GM23338 (cell line): Measurements from ENCODE around the gene RNF114. TPM values are rescaled to one million over a fixed set of nuclear protein-coding genes. Genes with fewer than 3 reads are reported as not detected.

Experiments
- ATAC-seq: fragments of 200-7000 bp; cut with Tn5 transposase; 3 replicates; pipeline ENCODE4 v1.9.1; 2020
- DNase-seq: peaks from one replicate; pipeline ENCODE4 v3.0.0-alpha.2; 2015; ENCODE audit warnings: low spot score
- H2AFZ ChIP-seq: fragments of 200-600 bp; sonication (generic); 2 replicates; pipeline ENCODE4 v1.8.0; 2016; ENCODE audit warnings: antibody characterized with exemption, mild to moderate bottlenecking, moderate library complexity
- H3F3A ChIP-seq: fragments of 200-600 bp; sonication (generic); replicated peaks from 2 replicates; pipeline ENCODE4 v1.8.0; 2017; ENCODE audit warnings: antibody characterized with exemption, mixed run types, low read depth
- H3K27ac ChIP-seq: fragments of 200-600 bp; sonication (generic); 2 replicates; pipeline ENCODE4 v1.6.1; 2016; ENCODE audit warnings: low read depth
- H3K27me3 ChIP-seq: fragments of 200-600 bp; sonication (generic); 2 replicates; pipeline ENCODE4 v1.8.0; 2016; ENCODE audit warnings: mild to moderate bottlenecking, mixed run types, moderate library complexity; ENCODE audit not compliant: insufficient read depth
- H3K36me3 ChIP-seq: fragments of 200-600 bp; sonication (generic); 2 replicates; pipeline ENCODE4 v1.8.0; 2016; ENCODE audit warnings: mild to moderate bottlenecking; ENCODE audit not compliant: insufficient read depth
- H3K4me1 ChIP-seq: fragments of 200-600 bp; sonication (generic); 2 replicates; pipeline ENCODE4 v1.8.0; 2016; ENCODE audit warnings: mild to moderate bottlenecking, moderate library complexity; ENCODE audit not compliant: insufficient read depth
- H3K4me2 ChIP-seq: fragments of 200-600 bp; sonication (generic); 2 replicates; pipeline ENCODE4 v1.7.1; 2017; ENCODE audit warnings: mixed run types
- H3K4me3 ChIP-seq: fragments of 200-600 bp; sonication (generic); 2 replicates; pipeline ENCODE4 v1.6.1; 2016; ENCODE audit warnings: mixed run types
- H3K79me2 ChIP-seq: fragments of 200-600 bp; sonication (generic); replicated peaks from 2 replicates; pipeline ENCODE4 v1.8.0; 2017; ENCODE audit warnings: mild to moderate bottlenecking; ENCODE audit not compliant: insufficient read depth
- H3K9me2 ChIP-seq: fragments of 200-600 bp; sonication (generic); 2 replicates; pipeline ENCODE4 v1.8.0; 2017; ENCODE audit not compliant: insufficient read depth
- H4K20me1 ChIP-seq: fragments of 200-600 bp; sonication (generic); replicated peaks from 2 replicates; pipeline ENCODE4 v1.8.0; 2017; ENCODE audit warnings: mild to moderate bottlenecking; ENCODE audit not compliant: insufficient read depth
- H3K27ac Mint-ChIP-seq: 2 replicates; pipeline ENCODE4 v1.8.0; 2020; ENCODE audit warnings: inconsistent platforms, mild to moderate bottlenecking, moderate library complexity, mixed read lengths
- H3K27me3 Mint-ChIP-seq: 3 replicates; pipeline ENCODE4 v1.8.0; 2022; ENCODE audit warnings: low read depth, mild to moderate bottlenecking, moderate library complexity, mixed read lengths, inconsistent platforms; ENCODE audit not compliant: insufficient read depth, poor library complexity
- H3K36me3 Mint-ChIP-seq: 3 replicates; pipeline ENCODE4 v1.8.0; 2021; ENCODE audit warnings: low read depth, mild to moderate bottlenecking, inconsistent platforms, moderate library complexity, mixed read lengths
- H3K4me1 Mint-ChIP-seq: 3 replicates; pipeline ENCODE4 v1.8.0; 2020; ENCODE audit warnings: mild to moderate bottlenecking, inconsistent platforms, mixed read lengths
- H3K4me3 Mint-ChIP-seq: 3 replicates; pipeline ENCODE4 v1.8.0; 2021; ENCODE audit warnings: moderate library complexity, mild to moderate bottlenecking, inconsistent platforms, mixed read lengths
- H3K9me3 Mint-ChIP-seq: 3 replicates; pipeline ENCODE4 v1.8.0; 2020; ENCODE audit warnings: moderate library complexity, mild to moderate bottlenecking, inconsistent platforms, mixed read lengths
- CREB1 ChIP-seq: fragments of 250-450 bp; sonication (Bioruptor Pico); IDR thresholded peaks from 2 replicates; pipeline ENCODE4 v1.5.0; 2020; ENCODE audit warnings: low read depth, mild to moderate bottlenecking, moderate library complexity
- ETS1 ChIP-seq: IDR thresholded peaks from 2 replicates; pipeline ENCODE4 v1.6.1; 2016; ENCODE audit warnings: antibody characterized with exemption
- EZH2 ChIP-seq: fragments of 200-600 bp; sonication (generic); IDR thresholded peaks from one replicate; pipeline ENCODE4 v1.8.0; 2017; ENCODE audit warnings: antibody characterized with exemption, mild to moderate bottlenecking, low read depth; ENCODE audit not compliant: unreplicated experiment
- EZH2phosphoT487 ChIP-seq: fragments of 200-600 bp; sonication (generic); IDR thresholded peaks from one replicate; pipeline ENCODE4 v1.8.1; 2018; ENCODE audit warnings: antibody characterized with exemption; ENCODE audit not compliant: unreplicated experiment
- JUNB ChIP-seq: IDR thresholded peaks from one replicate; pipeline ENCODE4 v1.6.1; 2016; ENCODE audit warnings: antibody characterized with exemption; ENCODE audit not compliant: unreplicated experiment
- NANOG ChIP-seq: IDR thresholded peaks from 2 replicates; pipeline ENCODE4 v1.6.1; 2016; ENCODE audit warnings: antibody characterized with exemption, borderline replicate concordance
- POLR2AphosphoS5 ChIP-seq: IDR thresholded peaks from 2 replicates; pipeline ENCODE4 v1.6.1; 2016; ENCODE audit warnings: antibody characterized with exemption, low read depth
- REST ChIP-seq: IDR thresholded peaks from one replicate; pipeline ENCODE4 v1.6.1; 2018; ENCODE audit warnings: antibody characterized with exemption; ENCODE audit not compliant: unreplicated experiment
- STAT1 ChIP-seq: IDR thresholded peaks from one replicate; pipeline ENCODE4 v1.6.1; 2016; ENCODE audit warnings: antibody characterized with exemption; ENCODE audit not compliant: unreplicated experiment
- ZNF114 ChIP-seq: fragments of 250-450 bp; sonication (Bioruptor Pico); IDR thresholded peaks from 2 replicates; pipeline ENCODE4 v1.5.0; 2020; ENCODE audit warnings: mild to moderate bottlenecking, moderate library complexity
- ZNF331 ChIP-seq: fragments of 250-450 bp; sonication (Bioruptor Pico); IDR thresholded peaks from 2 replicates; pipeline ENCODE4 v1.5.0; 2020; ENCODE audit warnings: low read depth, mild to moderate bottlenecking, moderate library complexity
- polyA plus RNA-seq: library from polyadenylated mRNA; unstranded; fragments of >200 nt; fragmentation: Nextera tagmentation; extraction: Ambion mirVana; gene quantifications from 2 replicates; pipeline ENCODE4 v1.2.1, GENCODE V29; 2016
- total RNA-seq: library from RNA; depleted of rRNA; stranded (reverse); fragments of >200 nt; shearing (Covaris generic); gene quantifications from 2 replicates; pipeline ENCODE4 v1.2.3, GENCODE V29; 2014
- TF ChIP-seq, protein P1 (sequence below): fragments of 250-450 bp; sonication (Bioruptor Pico); IDR thresholded peaks from 2 replicates; pipeline ENCODE4 v1.5.0; 2020; ENCODE audit warnings: mild to moderate bottlenecking, moderate library complexity
- TF ChIP-seq, protein P2 (sequence below), 2 experiments: fragments of 200-600 bp in 1 of 2; sonication (generic) in 1 of 2; conservative IDR thresholded peaks; 2 replicates each; pipeline versions ENCODE4 v1.5.1 to v1.6.1; 2016 to 2017; ENCODE audit warnings: antibody characterized with exemption in 2 of 2, low read depth in 2 of 2, mild to moderate bottlenecking in 2 of 2, moderate library complexity in 1 of 2

Gene RNF114
- total and polyA plus RNA-seq, 2 experiments from 2014 or later = 155 to 279 TPM

GRCh38 chr20:49941456-49941855, 5.3 kb downstream of the RNF114 start:
- Mint-ChIP-seq H3K36me3 (peaks cover 58% of the 10 kb centered on the region), H3K27ac (peak overlapping the region; percentile 42; the same call in 1 of the 2 replicates), H3K9me3 (no peaks in the 10 kb centered on the region), H3K27me3 (no peaks in the 10 kb centered on the region), H3K4me1 (peaks cover 22% of the 10 kb centered on the region), H3K4me3 (no peak overlapping the region; the same call in 2 of the 3 replicates)
- no peak overlapping the region for H2AFZ ChIP-seq
- peaks cover 51% of the 10 kb centered on the region for H3K36me3 ChIP-seq
- peaks cover 92% of the 10 kb centered on the region for H3K79me2 ChIP-seq
- peaks cover 14% of the 10 kb centered on the region for H3K4me1 ChIP-seq
- H3K4me3 ChIP-seq = no peak overlapping the region
- TF ChIP-seq EZH2 (no peak), CREB1 (CRISPR knock-in tag) (no peak), POLR2AphosphoS5 (no peak), NANOG (no peak), STAT1 (no peak), ZNF331 (CRISPR knock-in tag) (no peak), ZNF114 (CRISPR knock-in tag) (no peak), EZH2phosphoT487 (no peak), JUNB (no peak), REST (no peak), ETS1 (no peak)
- TF ChIP-seq, protein P1, sequence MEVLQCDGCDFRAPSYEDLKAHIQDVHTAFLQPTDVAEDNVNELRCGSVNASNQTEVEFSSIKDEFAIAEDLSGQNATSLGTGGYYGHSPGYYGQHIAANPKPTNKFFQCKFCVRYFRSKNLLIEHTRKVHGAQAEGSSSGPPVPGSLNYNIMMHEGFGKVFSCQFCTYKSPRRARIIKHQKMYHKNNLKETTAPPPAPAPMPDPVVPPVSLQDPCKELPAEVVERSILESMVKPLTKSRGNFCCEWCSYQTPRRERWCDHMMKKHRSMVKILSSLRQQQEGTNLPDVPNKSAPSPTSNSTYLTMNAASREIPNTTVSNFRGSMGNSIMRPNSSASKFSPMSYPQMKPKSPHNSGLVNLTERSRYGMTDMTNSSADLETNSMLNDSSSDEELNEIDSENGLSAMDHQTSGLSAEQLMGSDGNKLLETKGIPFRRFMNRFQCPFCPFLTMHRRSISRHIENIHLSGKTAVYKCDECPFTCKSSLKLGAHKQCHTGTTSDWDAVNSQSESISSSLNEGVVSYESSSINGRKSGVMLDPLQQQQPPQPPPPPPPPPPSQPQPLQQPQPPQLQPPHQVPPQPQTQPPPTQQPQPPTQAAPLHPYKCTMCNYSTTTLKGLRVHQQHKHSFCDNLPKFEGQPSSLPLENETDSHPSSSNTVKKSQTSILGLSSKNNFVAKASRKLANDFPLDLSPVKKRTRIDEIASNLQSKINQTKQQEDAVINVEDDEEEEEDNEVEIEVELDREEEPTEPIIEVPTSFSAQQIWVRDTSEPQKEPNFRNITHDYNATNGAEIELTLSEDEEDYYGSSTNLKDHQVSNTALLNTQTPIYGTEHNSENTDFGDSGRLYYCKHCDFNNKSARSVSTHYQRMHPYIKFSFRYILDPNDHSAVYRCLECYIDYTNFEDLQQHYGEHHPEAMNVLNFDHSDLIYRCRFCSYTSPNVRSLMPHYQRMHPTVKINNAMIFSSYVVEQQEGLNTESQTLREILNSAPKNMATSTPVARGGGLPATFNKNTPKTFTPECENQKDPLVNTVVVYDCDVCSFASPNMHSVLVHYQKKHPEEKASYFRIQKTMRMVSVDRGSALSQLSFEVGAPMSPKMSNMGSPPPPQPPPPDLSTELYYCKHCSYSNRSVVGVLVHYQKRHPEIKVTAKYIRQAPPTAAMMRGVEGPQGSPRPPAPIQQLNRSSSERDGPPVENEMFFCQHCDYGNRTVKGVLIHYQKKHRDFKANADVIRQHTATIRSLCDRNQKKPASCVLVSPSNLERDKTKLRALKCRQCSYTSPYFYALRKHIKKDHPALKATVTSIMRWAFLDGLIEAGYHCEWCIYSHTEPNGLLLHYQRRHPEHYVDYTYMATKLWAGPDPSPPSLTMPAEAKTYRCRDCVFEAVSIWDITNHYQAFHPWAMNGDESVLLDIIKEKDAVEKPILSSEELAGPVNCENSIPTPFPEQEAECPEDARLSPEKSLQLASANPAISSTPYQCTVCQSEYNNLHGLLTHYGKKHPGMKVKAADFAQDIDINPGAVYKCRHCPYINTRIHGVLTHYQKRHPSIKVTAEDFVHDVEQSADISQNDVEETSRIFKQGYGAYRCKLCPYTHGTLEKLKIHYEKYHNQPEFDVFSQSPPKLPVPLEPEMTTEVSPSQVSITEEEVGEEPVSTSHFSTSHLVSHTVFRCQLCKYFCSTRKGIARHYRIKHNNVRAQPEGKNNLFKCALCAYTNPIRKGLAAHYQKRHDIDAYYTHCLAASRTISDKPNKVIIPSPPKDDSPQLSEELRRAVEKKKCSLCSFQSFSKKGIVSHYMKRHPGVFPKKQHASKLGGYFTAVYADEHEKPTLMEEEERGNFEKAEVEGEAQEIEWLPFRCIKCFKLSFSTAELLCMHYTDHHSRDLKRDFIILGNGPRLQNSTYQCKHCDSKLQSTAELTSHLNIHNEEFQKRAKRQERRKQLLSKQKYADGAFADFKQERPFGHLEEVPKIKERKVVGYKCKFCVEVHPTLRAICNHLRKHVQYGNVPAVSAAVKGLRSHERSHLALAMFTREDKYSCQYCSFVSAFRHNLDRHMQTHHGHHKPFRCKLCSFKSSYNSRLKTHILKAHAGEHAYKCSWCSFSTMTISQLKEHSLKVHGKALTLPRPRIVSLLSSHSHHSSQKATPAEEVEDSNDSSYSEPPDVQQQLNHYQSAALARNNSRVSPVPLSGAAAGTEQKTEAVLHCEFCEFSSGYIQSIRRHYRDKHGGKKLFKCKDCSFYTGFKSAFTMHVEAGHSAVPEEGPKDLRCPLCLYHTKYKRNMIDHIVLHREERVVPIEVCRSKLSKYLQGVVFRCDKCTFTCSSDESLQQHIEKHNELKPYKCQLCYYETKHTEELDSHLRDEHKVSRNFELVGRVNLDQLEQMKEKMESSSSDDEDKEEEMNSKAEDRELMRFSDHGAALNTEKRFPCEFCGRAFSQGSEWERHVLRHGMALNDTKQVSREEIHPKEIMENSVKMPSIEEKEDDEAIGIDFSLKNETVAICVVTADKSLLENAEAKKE = no peak
- TF ChIP-seq, protein P2, sequence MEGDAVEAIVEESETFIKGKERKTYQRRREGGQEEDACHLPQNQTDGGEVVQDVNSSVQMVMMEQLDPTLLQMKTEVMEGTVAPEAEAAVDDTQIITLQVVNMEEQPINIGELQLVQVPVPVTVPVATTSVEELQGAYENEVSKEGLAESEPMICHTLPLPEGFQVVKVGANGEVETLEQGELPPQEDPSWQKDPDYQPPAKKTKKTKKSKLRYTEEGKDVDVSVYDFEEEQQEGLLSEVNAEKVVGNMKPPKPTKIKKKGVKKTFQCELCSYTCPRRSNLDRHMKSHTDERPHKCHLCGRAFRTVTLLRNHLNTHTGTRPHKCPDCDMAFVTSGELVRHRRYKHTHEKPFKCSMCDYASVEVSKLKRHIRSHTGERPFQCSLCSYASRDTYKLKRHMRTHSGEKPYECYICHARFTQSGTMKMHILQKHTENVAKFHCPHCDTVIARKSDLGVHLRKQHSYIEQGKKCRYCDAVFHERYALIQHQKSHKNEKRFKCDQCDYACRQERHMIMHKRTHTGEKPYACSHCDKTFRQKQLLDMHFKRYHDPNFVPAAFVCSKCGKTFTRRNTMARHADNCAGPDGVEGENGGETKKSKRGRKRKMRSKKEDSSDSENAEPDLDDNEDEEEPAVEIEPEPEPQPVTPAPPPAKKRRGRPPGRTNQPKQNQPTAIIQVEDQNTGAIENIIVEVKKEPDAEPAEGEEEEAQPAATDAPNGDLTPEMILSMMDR (conservative IDR thresholded peaks at IDR 0.05; ENCODE audit: low read depth in 2 of 2) = no peak
- no peak for DNase-seq
- no peak overlapping the region for H3K4me2 ChIP-seq
- no peak overlapping the region for H3K27ac ChIP-seq
- peaks cover 57% of the 10 kb centered on the region for H4K20me1 ChIP-seq
- no peaks in the 10 kb centered on the region for H3K9me2 ChIP-seq
- ATAC-seq = no peak
- H3K27me3 ChIP-seq = no peaks in the 10 kb centered on the region
- H3F3A ChIP-seq = 0 out of 2 replicates have a peak, but pooled peaks cover 6% of the 10 kb centered on the region
